Hepatocyte (in vitro differentiated cells): ENCODE measurements around the gene TMEM145. TPM values are rescaled to one million over a fixed set of nuclear protein-coding genes. Genes with fewer than 3 reads are reported as not detected.

Experiments used
- DNase-seq: peaks from one replicate; pipeline ENCODE4 v3.0.0-alpha.2; 2016; ENCODE audit warnings: low spot score
- H2AFZ ChIP-seq: fragments of 200-600 bp; sonication (generic); 2 replicates; pipeline ENCODE4 v1.6.0; 2016; ENCODE audit warnings: antibody characterized with exemption, mild to moderate bottlenecking
- H3K27ac ChIP-seq: fragments of 200-600 bp; sonication (generic); 2 replicates; pipeline ENCODE4 v1.5.1; 2016; ENCODE audit warnings: mild to moderate bottlenecking
- H3K27me3 ChIP-seq: fragments of 200-600 bp; sonication (generic); 2 replicates; pipeline ENCODE4 v1.6.1; 2016
- H3K36me3 ChIP-seq: fragments of 200-600 bp; sonication (generic); replicated peaks from 2 replicates; pipeline ENCODE4 v1.5.1; 2016; ENCODE audit warnings: low read depth; ENCODE audit not compliant: insufficient read depth
- H3K4me1 ChIP-seq: fragments of 200-600 bp; sonication (generic); 2 replicates; pipeline ENCODE4 v1.5.1; 2016; ENCODE audit warnings: mild to moderate bottlenecking, moderate library complexity; ENCODE audit not compliant: insufficient read depth
- H3K4me2 ChIP-seq: fragments of 200-600 bp; sonication (generic); 2 replicates; pipeline ENCODE4 v1.6.0; 2016
- H3K4me3 ChIP-seq: fragments of 200-600 bp; sonication (generic); 2 replicates; pipeline ENCODE4 v1.5.1; 2016; ENCODE audit warnings: mild to moderate bottlenecking
- H3K79me2 ChIP-seq: fragments of 200-600 bp; sonication (generic); 2 replicates; pipeline ENCODE4 v1.6.0; 2017; ENCODE audit warnings: mild to moderate bottlenecking
- H3K9me2 ChIP-seq: fragments of 200-600 bp; sonication (generic); replicated peaks from 2 replicates; pipeline ENCODE4 v1.6.0; 2017; ENCODE audit warnings: mild to moderate bottlenecking; ENCODE audit not compliant: insufficient read depth
- H3K9me3 ChIP-seq: fragments of 200-600 bp; sonication (generic); 2 replicates; pipeline ENCODE4 v1.5.1; 2016; ENCODE audit warnings: low read depth, mild to moderate bottlenecking
- H4K20me1 ChIP-seq: fragments of 200-600 bp; sonication (generic); 2 replicates; pipeline ENCODE4 v1.6.0; 2016; ENCODE audit warnings: mild to moderate bottlenecking; ENCODE audit not compliant: insufficient read depth, poor library complexity, severe bottlenecking
- EZH2 ChIP-seq: fragments of 200-600 bp; sonication (generic); IDR thresholded peaks from 2 replicates; pipeline ENCODE4 v1.6.1; 2016; ENCODE audit warnings: antibody characterized with exemption, mild to moderate bottlenecking, borderline replicate concordance
- EZH2phosphoT487 ChIP-seq: fragments of 200-600 bp; sonication (generic); IDR thresholded peaks from one replicate; pipeline ENCODE4 v1.6.1; 2018; ENCODE audit warnings: antibody characterized with exemption, mild to moderate bottlenecking, low read depth, moderate library complexity; ENCODE audit not compliant: unreplicated experiment, severe bottlenecking
- WGBS: methylation state at CpG from one replicate; pipeline ENCODE4 v1.1.6; 2016; ENCODE audit warnings: low lambda C conversion rate; ENCODE audit errors: missing lambda C conversion rate; 5-methylcytosine and 5-hydroxymethylcytosine counted together
- polyA plus RNA-seq: library from polyadenylated mRNA; unstranded; fragments of >200 nt; fragmentation: Nextera tagmentation; extraction: Ambion mirVana; gene quantifications from 2 replicates; pipeline ENCODE4 v1.2.1, GENCODE V29; 2016
- total RNA-seq: library from RNA; depleted of rRNA; stranded (reverse); fragments of >200 nt; gene quantifications from 2 replicates; pipeline ENCODE4 v1.2.3, GENCODE V29; 2014
- TF ChIP-seq, protein P1 (sequence below): fragments of 200-600 bp; sonication (generic); IDR thresholded peaks from 2 replicates; pipeline ENCODE4 v1.5.1; 2016; ENCODE audit warnings: antibody characterized with exemption, mild to moderate bottlenecking; ENCODE audit not compliant: poor library complexity

Gene TMEM145
- total and polyA plus RNA-seq, 2 experiments from 2014 or later: 0.40 TPM; not detected in 1

DNA sequence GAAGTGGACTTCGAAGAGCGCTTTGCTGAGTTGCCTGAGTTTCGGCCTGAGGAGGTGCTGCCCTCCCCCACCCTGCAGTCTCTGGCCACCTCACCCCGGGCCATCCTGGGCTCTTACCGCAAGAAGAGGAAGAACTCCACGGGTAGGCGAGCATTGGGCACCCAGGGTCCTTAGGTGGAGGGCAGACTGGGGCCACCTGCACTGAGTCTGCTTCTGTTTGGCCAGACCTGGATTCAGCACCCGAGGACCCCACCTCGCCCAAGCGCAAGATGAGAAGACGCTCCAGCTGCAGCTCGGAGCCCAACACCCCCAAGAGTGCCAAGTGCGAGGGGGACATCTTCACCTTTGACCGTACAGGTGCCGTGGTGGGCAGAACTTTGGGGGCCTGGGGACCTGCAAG is 19.2 kb upstream of the TMEM145 start:
- over 99% methylated on average over 14 of the region's 15 CpGs for WGBS
- Histone ChIP-seq H3K27ac (no peak overlapping the region), H3K79me2 (no peaks in the 10 kb centered on the region), H4K20me1 (peaks cover 7% of the 10 kb centered on the region), H2AFZ (no peak overlapping the region), H3K9me3 (no peaks in the 10 kb centered on the region), H3K4me1 (no peaks in the 10 kb centered on the region), H3K4me3 (no peak overlapping the region), H3K36me3 (no peaks in the 10 kb centered on the region), H3K4me2 (no peak overlapping the region), H3K9me2 (no peaks in the 10 kb centered on the region), H3K27me3 (no peaks in the 10 kb centered on the region)
- DNase-seq: no peak
- TF ChIP-seq EZH2phosphoT487 (no peak), EZH2 (no peak)
- TF ChIP-seq, protein P1, sequence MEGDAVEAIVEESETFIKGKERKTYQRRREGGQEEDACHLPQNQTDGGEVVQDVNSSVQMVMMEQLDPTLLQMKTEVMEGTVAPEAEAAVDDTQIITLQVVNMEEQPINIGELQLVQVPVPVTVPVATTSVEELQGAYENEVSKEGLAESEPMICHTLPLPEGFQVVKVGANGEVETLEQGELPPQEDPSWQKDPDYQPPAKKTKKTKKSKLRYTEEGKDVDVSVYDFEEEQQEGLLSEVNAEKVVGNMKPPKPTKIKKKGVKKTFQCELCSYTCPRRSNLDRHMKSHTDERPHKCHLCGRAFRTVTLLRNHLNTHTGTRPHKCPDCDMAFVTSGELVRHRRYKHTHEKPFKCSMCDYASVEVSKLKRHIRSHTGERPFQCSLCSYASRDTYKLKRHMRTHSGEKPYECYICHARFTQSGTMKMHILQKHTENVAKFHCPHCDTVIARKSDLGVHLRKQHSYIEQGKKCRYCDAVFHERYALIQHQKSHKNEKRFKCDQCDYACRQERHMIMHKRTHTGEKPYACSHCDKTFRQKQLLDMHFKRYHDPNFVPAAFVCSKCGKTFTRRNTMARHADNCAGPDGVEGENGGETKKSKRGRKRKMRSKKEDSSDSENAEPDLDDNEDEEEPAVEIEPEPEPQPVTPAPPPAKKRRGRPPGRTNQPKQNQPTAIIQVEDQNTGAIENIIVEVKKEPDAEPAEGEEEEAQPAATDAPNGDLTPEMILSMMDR: no peak

DNA sequence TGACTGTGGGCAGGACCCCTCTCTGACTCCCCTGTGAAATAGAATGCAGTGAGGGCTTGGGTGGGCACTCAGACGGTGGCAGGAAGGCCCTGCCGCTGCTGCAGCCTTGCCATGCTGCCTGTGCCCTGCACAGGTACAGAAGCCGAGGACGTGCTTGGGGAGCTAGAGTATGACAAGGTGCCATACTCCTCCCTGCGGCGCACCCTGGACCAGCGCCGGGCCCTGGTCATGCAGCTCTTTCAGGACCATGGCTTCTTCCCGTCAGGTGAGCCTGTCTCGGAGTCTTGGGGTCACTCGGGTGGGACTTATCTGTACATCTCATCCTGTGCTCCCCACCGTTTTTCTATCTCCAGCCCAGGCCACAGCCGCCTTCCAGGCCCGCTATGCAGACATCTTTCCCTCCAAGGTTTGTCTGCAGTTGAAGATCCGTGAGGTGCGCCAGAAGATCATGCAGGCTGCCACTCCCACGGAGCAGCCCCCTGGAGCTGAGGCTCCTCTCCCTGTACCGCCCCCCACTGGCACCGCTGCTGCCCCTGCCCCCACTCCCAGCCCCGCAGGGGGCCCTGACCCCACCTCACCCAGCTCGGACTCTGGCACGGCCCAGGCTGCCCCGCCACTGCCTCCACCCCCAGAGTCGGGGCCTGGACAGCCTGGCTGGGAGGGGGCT is 18.5 kb upstream of the TMEM145 start:
- 90% methylated on average over 18 of the region's 24 CpGs for WGBS
- no peak for TF ChIP-seq EZH2
- TF ChIP-seq, protein P1: no peak
- TF ChIP-seq EZH2phosphoT487: no peak
- no peaks in the 10 kb centered on the region for H3K27me3 ChIP-seq
- peaks cover 7% of the 10 kb centered on the region for H4K20me1 ChIP-seq
- no peak overlapping the region for H2AFZ ChIP-seq
- no peaks in the 10 kb centered on the region for H3K9me3 ChIP-seq
- no peaks in the 10 kb centered on the region for H3K4me1 ChIP-seq
- H3K9me2 ChIP-seq: no peaks in the 10 kb centered on the region
- H3K36me3 ChIP-seq: no peaks in the 10 kb centered on the region
- H3K27ac ChIP-seq: no peak overlapping the region
- H3K4me2 ChIP-seq: no peak overlapping the region
- no peak overlapping the region for H3K4me3 ChIP-seq
- DNase-seq: no peak
- H3K79me2 ChIP-seq: no peaks in the 10 kb centered on the region

DNA sequence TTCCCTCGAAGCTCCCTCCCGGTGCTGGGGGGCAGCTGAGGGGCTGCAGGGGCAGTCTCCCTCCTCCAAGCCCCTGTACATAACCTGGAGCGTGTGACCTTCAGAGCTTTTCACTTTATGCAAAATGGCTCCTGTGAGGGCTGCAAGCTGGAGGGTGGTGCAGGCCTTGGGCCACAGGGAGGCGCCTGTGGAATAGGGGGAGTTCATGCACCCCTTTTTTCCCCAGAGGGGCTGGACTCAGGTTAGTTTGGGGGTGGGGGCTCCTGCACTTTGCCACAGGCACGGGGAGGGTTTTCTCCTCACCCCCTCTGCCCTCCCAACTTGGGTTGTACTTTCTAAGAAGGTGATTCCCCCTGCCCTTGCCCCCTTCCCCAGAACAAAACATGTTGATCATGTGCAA is 17.8 kb upstream of the TMEM145 start:
- no peaks in the 10 kb centered on the region for H3K36me3 ChIP-seq
- TF ChIP-seq EZH2 (no peak), EZH2phosphoT487 (no peak)
- TF ChIP-seq, protein P1: no peak

More for the DNA sequence above, 17.8 kb upstream of the TMEM145 start:
- no peak overlapping the region for H3K27ac ChIP-seq
- H3K4me3 ChIP-seq: no peak overlapping the region
- H3K4me1 ChIP-seq: no peaks in the 10 kb centered on the region
- no peak for DNase-seq
- no peaks in the 10 kb centered on the region for H3K9me2 ChIP-seq
- no peak overlapping the region for H3K4me2 ChIP-seq
- peaks cover 7% of the 10 kb centered on the region for H3K79me2 ChIP-seq
- H2AFZ ChIP-seq: no peak overlapping the region
- 87% methylated on average over 5 of the region's 5 CpGs for WGBS
- peaks cover 7% of the 10 kb centered on the region for H4K20me1 ChIP-seq
- no peaks in the 10 kb centered on the region for H3K27me3 ChIP-seq
- no peaks in the 10 kb centered on the region for H3K9me3 ChIP-seq
